HG02981 (cell line): ENCODE measurements around the gene ERV3-1.
"Not testable (repeated sequence)": the region's sequence is repeated elsewhere in the genome, so short reads cannot be mapped to it uniquely, and the experiment has no call there.

Experiments used
- ATAC-seq: cut with Tn5 transposase; IDR thresholded peaks from one replicate; pipeline ENCODE4 v1.9.1; 2021; ENCODE audit warnings: mild to moderate bottlenecking, moderate library complexity; ENCODE audit not compliant: unreplicated experiment

The ERV3-1 gene

GRCh38 chr7:64945503-64946175 is 60.8 kb downstream of the ERV3-1 start:
- no peak for ATAC-seq

DNA sequence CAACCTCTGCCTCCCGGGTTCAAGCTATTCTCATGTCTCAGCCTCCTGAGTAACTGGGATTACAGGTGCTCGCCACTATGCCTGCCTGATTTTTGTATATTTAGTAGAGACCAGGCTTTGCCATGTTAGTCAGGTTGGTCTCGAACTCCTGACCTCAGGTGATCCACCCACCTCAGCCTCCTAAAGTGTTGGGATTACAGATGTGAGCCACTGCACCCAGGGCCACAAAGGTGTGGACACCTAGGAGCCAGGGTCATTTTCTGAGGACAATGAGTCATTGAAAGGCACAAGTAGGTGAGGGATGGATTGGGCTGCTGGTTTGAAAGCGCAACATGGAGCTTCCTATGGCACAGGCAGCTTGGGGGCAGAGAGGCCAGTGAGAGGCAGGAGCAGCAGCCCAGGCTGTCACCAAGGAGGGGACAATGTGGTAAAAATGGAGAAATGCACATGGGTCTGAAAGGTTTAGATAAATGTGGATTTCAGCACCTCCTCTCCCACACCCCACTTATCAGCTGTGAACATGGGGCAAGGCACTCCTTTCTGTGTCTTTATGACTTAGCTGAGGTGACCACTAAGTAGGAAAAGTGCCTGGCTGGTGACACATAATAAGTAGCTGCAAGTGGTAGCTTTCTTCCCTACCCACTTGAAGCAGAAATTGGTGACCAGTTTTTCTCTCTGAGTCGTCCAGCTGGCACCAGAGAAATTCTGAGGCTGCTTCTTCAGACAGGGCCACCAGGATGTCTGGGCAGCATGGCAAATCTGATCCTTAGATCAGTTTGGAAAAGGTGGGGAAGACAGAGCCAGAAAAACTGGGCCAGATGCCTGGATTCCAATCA is 61.6 kb downstream of the ERV3-1 start:
- not testable (repeated sequence) for ATAC-seq
